GM19468 (cell line): Measurements from ENCODE around the gene MLXIP.

ENCODE experiments used
- ATAC-seq: cut with Tn5 transposase; IDR thresholded peaks from one replicate; pipeline ENCODE4 v1.9.1; 2021; ENCODE audit warnings: mild to moderate bottlenecking, moderate library complexity, moderate number of reproducible peaks; ENCODE audit not compliant: unreplicated experiment; ENCODE audit errors: extremely low read depth

Gene MLXIP

GRCh38 chr12:122141911-122142725, 63.6 kb downstream of the MLXIP start:
- no peak for ATAC-seq

DNA sequence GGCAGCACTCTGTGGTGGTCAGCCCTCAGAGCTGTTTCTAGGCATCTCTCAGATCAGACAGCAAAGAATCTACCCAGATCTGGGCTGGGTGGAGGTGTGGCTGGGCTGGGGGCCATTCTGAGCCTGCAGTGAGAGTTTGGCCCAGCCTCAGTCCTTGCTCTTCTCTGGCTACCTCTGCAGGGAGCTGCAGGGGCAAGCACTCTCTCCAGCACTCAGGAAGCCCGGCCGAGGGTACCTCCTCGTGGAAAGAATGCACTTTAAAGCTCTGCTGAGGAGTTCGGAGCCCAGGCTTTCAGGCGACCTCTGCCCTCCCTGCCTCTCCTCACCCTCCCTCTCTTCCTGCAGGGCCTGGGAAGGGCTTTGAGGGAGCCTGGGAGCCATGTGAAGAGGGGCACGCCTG, 64.3 kb downstream of the MLXIP start:
- no peak for ATAC-seq

DNA sequence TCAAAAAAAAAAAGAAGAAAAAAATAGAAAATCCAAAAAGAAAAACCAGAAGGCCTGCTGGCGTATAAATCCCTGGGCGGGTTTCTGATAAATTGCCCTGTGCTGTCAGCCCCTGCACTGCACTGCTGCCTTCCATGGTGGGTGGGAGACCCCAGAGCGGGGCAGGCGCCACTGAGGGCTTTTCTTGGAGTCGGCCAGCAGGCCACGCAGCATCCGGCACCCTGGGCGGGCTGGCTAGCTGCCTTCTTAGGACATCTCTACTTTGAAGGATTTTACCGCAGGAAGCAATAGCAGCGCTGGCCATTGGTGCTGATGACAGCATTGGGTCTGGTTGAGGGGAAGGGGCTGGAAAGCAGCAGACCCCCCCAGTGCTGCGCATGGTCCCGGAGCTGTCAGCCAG, 66.3 kb downstream of the MLXIP start:
- no peak for ATAC-seq

DNA sequence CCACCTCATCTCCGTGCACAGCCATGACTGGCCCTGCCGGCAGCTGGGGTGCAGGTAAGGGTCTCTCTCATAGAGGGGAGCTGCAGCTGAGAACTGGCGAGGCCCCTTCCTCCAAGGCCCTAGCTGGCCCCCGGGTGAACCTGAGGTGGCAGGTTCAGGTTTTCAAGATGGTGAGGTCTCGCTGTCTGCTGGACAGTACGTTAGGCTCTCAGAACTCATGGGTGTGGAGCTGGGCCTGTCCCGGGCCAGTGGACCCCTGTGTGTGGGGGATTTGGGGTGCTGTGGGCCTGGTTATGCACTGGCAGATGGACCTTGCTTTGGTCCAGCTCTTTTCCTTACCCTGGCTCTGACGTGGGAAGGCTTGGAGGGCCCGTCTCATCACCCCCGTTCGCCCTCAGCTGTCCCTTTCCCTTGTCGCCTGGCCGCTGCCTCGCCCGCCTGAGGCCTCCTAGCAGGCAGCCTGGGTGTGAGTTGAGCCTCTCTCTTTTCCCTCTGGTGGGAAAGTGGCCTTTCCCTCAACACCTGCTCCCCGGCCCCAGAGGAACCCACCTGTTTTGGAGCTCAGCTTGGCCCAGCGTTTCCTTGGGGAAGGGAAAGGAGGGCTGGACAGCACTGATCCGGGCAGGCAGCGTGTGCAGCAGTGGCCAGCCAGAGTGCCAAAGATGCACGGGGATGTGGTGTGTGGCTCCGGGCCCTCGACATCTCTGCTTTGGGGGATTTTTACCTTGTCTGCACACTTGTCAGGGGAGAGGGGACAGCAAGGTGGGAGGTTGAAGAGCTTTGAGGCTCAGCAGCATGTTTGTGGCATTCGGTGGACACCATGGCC, 67.2 kb downstream of the MLXIP start:
- no peak for ATAC-seq

- no peak for ATAC-seq
Observed at GRCh38 chr12:122147514-122148290, 69.1 kb downstream of the MLXIP start.

DNA sequence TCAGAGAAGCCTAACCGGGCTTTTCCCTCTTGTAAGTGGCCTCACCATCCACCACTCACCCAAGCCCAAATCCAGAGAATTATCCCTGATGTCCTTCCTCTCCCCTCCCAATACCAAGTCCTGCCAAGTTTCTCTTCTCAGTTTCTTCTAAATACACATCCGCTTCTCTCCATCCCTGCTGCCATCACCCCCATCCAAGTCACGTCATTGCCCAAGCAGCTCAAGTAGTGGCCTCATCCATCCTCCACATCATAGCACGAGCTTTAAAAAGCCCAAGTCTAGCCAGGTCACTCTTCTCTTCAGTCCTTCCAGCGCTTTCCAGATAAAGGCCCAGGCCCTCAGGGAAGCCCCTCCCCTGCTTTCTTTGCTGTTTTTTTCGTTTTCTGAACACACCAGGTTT, 70.1 kb downstream of the MLXIP start:
- ATAC-seq, result no peak

DNA sequence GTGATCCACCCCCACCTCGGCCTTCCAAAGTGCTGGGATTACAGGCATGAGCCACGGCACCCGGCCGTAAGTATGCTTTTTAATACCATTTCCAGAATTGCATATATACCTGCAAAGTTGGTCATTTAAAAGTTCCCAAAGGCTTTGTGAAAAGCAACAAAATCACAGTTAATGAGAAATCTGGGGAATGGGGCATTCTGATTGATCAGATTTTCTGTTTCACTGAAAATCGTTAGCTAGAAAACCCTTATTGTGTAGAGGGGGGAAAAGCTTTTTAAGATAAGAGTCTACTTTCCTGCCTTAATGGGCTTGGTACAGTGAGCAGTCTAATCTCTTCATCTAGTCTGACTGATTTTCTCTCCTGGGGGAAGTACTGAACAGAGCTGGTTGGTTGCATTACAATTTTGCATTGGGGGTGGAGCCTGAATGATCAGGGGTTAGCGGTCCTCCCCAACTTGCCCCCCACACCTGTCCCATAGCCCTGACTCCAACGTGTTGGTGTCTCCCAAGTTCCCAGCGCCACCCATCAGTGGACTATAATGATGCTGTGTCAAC, 71.6 kb downstream of the MLXIP start:
- no peak for ATAC-seq

DNA sequence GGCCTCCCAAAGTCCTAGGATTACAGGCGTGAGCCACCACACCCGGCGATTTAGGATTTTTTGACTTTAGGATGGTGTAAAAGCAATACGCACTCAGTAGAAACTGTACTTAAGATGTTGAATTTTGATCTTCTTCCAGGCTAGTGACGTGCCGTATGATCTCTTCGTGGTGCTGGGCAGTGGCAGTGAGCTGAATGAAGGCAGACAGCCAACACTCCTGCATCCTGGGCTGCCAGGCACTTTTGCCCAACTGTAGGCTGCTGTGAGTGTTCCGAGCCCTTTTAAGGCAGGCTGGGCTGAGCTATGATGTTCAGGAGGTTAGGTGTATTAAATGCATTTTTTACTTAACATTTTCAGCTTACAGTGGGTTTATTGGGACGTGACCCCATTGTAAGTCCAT, 74.2 kb downstream of the MLXIP start:
- no peak for ATAC-seq

- ATAC-seq, result no peak
Observed at GRCh38 chr12:122155705-122156104, 77.1 kb downstream of the MLXIP start.

DNA sequence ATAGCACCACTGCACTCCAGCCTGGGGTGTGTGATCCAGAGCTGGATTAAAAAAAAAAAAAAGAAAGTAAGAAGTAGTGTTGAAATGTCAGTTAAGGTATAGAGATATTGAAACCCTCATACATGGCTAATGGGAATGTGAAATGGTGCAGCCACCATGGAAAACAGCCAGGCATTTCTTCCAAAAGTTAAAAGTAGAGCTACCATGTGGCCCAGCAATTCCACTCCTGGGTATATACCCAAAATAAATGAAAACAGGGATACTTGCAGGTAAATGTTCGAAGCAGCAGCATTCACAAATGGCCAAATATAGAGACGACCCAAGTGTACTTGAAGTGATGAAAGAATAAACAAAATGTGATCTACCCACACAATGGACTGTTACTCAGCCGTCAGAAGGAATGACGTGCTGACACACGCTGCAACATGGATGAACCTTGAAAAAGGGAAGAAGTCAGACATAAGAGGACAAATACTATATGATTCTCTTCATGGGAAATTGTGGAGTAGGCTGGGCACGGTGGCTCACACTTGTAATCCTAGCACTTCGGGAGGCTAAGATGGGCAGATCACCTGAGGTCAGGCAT, 80.2 kb downstream of the MLXIP start:
- no peak for ATAC-seq

DNA sequence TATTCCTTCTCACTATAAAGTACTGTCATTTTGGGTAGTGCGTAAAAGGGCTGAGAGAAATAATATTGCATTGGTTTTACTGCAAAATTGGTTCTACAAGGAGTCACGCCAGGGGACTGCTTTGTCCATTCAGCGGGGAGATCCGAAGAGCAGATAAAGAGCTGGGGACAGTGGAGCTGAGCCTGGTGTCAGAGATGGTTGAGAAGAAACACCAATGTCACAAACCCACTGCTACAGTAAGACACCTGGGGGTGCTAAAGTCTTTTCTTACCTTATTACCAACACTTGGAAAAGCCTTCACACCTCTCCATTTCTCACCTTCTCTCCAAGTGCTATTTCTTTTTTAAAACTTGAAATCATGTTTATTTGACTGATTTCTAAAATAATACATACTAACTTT, 81.3 kb downstream of the MLXIP start:
- ATAC-seq, result no peak

DNA sequence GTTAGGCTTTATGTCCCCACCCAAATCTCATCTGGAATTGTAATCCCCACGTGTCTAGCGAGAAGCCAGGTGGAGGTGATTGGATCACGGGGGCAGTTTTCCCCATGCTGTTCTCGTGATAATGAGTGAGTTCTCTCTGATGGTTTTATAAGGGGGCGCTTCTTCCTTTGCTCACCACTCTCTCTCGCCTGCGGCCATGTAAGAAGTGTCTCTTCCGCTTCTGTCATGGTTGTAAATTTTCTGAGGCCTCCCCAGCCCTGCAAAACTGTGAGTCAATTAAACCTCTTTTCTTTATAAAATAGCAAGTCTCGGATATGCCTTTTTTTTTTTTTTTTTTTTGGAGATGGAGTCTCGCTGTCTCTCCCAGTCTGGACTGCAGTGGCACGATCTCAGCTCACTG, 82.2 kb downstream of the MLXIP start:
- no peak for ATAC-seq

GRCh38 chr12:122161682-122162081, 83.1 kb downstream of the MLXIP start:
- no peak for ATAC-seq

GRCh38 chr12:122162976-122163375, 84.4 kb downstream of the MLXIP start:
- no peak for ATAC-seq

GRCh38 chr12:122166422-122167349, 88.1 kb downstream of the MLXIP start:
- no peak for ATAC-seq

DNA sequence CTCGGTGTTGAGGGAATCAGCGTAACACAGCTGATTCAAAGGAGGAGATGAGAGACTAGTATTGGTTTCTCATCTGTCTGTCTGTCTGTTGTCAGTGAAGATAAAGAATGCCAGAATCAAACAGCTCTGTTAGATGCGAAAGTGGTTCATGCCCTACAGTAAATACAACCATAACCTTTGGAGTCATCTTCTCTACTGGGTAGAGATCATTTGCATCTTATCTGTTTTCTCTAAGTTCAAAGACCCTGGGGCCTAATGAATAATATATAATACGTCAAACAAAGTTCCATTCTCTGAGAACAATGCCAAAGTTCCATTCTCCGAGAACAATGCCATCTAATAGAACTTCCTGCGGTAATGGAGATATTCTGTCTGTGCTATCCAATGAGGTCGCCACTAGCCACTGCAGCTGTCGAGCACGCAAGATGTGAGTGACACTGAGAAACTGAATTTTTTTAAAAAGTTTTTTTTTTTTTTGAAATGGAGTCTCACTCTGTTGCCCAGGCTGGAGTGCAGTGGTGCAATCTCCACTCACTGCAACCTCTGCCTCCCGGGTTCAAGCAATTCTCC, 88.9 kb downstream of the MLXIP start:
- ATAC-seq, result no peak

DNA sequence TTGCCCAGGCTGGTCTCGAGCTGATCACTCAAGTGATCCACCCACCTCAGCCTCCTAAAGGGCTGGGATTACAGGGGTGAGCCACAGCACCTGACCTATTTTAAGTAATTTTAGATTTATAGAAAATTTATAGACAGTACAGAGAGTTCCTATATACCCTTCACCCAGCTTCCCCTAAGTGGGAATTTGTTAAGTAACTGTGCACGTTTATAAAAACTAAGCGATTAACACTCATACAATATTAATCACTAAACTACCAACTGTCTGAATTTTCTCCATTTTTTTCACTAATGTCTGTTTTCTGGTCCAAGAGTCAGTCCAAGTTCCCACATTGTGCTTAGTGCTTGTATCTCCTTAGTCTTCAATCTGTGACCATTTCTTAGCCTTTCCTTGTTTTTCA, 89.9 kb downstream of the MLXIP start:
- ATAC-seq, result no peak

- no peak for ATAC-seq
Observed at GRCh38 chr12:122171399-122171798, 92.8 kb downstream of the MLXIP start.
